Activated T-cell treated with anti-CD3 and anti-CD28 coated beads for 24 hours (primary cell): ENCODE measurements around the gene TFAP2C.

Experiments
- DNase-seq: peaks from one replicate; pipeline ENCODE4 v3.0.0-alpha.2; 2020; ENCODE audit warnings: low read depth

TFAP2C gene

DNA sequence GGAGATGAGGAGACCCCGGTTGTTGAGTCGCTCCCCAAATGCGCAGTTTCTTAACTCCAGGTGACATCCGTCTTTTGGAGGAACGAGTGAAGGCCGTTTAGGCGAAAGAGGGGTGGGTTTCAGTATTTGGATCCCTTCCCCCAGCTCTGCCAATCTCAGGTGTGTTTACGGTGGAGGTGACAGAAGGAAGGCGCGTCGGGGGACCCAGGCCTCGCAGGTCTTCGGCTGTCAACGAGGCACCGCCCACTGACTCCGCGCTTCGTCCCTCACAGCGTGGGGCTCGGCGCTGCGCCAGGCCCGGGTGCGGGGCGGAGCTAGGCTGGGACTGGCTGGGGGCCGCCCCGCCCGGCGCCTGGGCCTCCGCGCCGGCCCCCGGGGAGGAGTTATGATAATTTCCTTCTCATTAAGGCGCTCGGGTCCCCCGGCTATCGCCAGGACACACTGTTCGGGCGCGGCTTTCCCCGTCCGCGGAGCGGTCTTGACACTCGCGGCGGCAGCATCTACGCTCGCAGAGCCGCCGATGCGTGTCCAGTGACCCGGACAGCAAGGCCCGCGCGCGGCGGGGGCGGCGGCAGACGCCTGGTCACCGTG, at the start of gene TFAP2C:
Gene TFAP2C, plus strand, starts transcription at position 434 of the 591 bp plus-strand sequence. CDS start 239 bp downstream, outside the sequence.
- DNase-seq, result no peak

DNA sequence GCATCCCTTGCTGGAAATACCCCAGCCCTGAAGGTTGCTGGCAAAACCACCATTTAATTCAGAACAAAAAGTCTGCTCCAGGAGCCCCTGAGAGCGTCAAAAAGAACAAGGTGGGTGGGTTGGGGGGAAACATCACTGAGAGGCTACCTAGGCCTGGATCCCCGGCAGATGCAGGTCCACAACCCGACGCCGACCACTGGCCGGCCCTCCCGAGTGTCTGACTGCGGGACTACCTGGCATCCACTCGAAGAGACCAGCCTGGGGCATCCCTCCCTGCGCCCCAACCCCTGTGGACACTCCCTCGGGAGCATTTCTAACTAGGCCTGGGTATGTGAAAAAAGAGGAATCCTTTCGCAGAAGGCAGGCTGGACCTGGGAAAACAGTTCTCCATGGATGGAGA, 48.9 kb upstream of the TFAP2C start:
- no peak for DNase-seq

DNA sequence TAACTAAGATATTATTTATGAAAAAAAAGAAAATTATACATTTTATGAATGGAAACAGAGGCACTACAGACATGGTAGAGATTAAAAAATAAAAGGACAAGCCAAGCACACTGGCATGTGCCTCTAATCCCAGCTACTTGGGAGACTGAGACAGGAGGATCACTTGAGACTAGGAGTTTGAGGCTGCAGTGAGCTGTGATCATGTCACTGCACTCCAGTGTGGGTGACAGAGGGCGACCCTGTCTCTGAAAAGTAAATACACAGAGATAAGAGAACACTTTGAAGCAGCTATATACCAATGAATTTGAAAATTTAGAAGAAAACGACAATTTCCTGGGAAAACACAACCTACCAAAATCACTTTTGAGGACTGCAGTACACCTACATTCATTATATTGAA, 47.4 kb upstream of the TFAP2C start:
- no peak for DNase-seq

DNA sequence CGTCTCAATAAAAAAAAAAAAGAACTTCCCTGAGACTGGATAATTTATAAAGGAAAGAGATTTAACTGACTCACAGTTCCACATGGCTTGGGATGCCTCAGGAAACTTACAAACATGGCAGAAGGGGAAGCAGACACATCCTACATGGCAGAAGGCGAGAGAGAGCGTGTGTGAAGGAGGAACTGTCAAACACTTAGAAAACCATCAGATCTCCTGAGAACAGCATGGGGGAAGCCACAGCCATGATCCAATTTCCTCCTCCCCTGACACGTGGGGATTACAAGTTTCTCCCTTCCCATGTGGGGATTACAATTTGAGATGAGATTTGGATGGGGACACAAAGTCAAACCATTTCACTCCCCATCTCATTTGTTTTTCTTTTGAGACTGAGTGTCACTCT, 46.6 kb upstream of the TFAP2C start:
- no peak for DNase-seq

DNA sequence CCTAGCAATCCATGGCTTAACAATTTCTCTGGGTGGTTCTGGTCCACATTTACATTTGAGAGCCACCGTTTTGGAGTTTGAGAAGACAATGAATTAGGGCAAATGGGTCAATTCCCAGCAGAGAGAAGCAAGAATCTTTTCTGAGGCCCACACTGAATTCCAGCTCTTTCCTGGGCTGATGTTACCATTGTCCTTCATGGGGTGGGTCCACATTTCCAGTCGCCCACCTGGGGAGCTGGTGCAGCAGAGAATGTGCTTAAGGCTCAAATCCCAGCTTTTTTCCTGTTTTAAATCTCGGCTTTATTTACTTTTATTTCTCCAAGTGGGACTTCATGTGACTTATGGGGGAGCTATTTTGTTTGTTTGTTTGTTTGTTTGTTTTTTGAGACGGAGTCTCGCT, 44.2 kb upstream of the TFAP2C start:
- no peak for DNase-seq

DNA sequence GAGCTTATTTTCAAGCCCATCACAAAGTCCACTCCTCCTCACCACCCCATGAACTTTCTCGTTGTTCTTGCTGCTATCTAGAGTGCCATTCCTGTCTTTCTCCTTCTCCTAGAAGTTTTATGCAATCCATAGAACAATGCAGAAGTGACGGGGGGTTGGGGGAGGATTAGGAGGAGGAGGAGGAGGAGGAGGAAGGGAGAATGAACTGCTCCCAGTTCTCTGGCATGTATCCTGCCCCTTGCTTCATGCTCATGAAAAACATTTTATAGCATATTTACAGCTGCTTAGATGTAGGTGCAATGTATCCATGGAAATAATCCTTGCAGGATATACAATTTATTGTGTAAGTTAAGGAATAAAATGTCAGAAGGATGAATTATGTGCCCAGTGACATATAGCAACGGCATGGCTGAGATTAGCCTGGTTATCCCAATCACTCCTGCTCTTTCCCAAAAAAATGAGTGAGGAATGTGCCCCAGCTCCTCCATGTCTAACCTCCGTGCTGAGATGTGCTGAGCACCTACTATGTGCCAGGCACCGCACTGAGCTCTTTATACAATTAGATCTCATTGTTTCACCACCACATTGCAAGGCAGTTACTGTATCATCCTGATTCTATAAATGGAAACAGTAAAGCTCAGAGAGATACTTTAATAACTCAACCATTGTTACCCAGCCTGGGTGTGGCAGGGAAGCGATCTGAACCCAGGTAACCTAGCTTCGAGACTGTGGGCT, 41.6 kb upstream of the TFAP2C start:
- no peak for DNase-seq

DNA sequence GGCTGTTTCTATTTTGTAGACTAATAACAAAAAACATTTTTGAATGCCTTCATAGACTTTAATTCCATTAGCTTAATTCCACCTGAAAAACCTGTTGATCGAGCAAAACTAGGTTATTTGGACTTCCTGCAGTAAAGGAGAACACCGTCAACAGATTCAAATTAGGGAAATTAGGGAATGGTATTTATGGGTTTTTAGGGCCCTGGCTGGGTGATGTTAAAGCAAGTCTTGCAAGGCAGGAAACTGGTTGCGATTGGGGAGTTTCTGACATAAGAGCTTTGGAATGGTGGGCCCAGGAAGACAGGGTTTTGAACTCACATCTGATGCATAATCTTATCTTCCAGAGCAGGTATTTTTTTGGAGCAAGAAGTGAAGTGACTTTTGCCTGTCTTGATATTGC, 40.1 kb upstream of the TFAP2C start:
- no peak for DNase-seq

DNA sequence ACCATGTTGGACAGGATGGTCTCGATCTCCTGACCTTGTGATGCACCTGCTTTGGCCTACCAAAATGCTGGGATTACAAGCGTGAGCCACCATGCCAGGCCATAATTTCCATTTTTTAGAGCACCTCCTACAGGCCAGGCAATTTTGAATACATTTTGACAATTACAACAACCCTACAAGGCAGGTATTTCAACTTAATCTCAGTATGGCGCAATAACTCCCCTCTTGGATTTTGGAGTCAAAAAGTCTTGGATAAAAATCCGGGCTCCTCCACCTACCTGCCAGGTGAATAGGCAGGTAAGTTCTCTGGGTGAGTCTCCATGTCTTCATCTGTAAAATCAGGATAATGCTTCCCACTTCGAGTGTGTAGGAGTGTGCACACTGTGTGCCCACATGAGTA, 39.5 kb upstream of the TFAP2C start:
- no peak for DNase-seq

DNA sequence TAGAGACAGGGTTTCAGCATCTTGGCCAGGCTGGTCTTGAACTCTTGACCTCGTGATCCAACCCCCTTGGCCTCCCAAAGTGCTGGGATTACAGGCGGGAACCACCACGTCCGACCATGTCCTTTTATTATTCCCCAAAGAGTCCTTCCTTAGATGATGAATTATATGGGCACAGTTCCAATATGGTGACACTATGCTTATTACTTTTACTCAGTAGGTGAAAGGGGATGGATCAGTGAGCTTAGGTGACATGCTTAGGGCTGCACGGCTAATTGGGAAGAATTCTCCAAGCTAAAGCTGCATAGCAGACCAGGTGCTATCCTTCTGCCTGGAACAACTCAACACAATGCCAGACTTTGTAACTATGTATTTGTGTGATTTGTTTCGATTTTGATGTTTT, 38.2 kb upstream of the TFAP2C start:
- no peak for DNase-seq

DNA sequence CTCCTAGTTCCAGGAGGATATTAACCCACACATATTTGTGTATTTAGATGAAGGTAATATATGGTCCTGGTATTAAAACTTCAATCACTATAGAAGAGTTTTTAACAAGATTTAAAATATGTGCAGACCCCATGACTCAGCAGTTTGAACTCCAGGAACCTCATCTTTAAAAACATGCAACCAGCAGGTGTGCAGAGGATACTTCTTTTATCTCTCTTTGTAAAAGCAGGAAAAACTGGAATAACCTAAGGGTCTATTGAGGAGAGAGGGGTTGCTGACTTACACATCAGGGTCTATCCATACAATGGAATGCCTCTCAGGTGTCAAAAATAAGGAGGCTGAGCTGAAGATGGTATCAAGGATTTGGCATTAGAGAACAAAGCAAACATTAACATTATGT, 36.9 kb upstream of the TFAP2C start:
- no peak for DNase-seq

DNA sequence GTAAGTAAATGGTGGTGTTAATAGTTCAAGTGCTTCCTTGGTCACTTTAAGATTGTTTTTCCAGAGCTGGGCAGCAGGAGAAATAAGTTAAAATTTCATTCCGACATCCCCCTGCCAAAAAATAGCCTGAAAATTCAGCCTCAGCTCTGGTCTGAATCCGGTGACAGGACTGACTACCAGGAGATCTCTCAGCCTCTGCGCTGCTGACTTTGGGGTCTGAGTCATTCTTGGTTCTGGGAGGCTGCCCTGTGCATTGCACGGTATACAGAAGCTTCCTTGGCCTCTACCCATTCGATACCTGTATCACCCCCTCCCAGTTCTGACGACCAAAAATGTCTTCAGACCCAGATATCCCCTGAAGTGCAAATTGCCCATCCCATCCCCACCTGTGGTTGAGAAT, 36.3 kb upstream of the TFAP2C start:
- no peak for DNase-seq

DNA sequence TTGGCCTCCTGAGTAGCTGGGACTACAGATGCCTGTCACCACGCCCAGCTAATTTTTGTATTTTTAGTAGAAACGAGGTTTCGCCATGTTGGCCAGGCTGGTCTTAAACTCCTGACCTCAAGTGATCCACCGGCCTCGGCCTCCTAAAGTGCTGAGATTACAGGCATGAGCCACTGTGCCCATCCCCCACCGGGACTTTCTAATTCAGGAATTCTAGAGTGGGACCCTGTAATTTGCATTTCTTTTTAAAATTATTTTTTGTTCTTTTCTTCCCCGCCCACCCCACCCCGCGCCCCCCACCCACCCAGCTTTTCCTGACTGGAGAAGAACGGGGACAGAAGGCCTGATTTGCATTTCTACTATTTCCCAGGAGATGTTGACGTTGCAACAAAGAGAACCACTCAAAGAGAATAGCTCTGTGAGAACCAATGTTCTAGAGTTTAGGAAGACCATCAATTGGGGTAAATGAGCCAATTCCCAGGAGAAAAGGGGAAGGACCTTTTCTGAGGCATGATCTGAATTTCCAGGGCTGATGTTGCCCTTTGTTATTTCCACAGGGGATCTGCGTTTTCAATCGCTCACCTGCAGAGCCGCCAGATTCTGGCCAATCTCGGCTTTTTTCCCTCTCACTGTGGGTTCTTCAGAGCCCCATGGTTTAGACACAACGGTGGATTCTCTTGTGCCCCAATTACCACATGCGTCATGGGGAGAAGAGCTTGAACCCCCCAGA, 33.2 kb upstream of the TFAP2C start:
- no peak for DNase-seq

DNA sequence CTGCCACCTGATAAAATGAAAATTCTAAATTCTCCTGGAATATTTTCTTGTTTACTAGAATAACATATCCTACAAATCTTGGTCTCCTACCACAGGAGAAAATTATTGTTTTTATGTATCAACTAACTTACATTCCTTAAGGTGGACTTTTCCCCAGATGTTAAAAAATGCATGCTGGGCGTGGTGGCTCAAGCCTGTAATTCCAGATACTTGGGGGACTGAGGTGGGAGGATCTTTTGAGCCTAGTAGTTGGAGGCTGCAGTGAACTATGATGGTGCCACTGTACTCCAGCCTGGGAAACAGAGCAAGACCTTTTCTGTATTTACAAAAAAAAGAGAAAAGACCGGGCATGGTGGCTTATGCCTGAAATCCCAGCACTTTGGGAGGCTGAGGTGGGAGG, 27.9 kb upstream of the TFAP2C start:
- no peak for DNase-seq

DNA sequence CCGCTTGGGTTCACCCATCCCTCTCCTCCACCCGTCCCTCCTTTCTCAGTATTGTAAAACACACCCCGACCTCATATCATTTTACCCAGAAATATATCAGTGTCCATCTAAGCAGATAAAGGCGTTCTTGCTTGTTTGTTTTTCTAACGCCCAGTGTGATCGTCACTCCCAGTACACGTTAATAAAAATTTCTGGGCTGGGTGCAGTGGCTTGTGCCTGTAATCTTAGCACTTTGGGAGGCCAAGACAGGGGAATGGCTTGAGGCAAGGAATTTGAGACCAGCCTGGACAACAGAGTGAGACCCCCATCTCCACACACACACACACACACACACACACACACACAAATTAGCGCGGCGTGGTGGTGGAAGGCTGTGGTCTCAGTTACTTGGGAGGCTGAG, 24.4 kb upstream of the TFAP2C start:
- DNase-seq, result no peak

DNA sequence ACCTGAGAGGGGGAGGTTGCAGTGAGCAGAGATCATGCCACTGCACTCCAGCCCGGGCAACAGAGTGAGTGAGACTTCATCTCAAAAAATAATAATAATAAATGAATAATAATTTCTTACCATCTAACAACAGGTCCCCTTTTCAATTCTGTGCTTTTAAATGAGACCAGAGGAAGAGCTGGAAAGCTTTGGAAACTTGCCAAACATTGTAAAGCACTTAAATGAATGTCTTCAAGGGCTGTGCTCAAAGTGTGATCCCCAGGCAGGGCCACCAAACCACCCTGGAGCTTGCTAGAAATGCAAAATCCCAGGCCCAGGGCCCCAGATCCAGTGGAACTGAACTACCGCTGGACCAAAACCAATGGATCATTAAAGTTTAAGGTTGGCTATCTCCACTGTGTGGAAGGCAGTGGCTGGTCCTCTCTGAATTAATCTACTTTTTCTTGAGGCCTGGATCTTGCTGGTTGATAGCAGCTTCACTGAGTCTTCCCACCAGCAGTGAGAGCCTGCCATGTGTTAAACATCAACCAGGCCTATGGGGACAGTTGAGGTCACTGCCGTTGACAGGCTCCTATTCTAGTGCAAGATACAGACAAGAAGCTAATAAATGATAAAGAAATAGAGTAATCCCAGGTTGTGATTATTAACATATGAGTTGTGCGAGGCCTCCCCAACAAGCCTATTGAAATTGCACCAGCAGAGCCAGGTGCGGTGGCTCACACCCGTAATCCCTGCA, 23.7 kb upstream of the TFAP2C start:
- no peak for DNase-seq

DNA sequence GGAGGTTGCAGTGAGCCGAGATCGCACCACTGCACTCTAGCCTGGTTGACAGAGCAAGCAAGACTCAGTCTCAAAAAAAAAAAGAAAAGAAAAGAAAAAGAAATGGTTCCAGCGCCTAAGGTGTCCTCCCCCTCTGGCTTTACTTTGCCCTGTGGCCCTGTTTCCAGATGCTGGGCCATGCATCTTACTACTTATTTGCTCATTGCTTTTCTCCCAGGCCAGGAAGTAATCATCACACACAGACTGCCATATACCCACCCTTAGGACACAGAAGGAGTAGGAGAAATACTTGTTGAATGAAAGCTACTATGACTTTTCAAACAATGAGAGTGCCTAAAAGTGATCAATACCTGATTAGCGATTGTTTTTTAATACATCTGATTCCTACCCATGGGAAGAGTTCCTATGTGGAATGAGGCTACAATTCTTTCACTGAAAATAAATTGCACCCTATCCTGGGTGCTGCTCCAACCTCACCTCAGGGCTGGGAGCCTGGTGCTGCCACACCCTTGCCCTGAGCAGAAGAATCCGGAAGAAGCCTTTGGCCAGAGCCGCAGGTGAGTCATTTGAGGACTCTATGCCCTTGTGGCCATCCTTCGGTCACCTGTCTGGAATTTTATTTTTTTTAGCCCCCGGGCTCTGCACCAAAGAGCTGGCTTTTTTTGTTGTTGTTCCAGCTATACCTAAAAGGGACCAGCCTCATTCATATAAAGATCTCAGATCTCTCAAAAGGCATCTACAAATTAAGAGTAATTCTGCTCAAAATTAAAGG, 22.7 kb upstream of the TFAP2C start:
- DNase-seq, result no peak

DNA sequence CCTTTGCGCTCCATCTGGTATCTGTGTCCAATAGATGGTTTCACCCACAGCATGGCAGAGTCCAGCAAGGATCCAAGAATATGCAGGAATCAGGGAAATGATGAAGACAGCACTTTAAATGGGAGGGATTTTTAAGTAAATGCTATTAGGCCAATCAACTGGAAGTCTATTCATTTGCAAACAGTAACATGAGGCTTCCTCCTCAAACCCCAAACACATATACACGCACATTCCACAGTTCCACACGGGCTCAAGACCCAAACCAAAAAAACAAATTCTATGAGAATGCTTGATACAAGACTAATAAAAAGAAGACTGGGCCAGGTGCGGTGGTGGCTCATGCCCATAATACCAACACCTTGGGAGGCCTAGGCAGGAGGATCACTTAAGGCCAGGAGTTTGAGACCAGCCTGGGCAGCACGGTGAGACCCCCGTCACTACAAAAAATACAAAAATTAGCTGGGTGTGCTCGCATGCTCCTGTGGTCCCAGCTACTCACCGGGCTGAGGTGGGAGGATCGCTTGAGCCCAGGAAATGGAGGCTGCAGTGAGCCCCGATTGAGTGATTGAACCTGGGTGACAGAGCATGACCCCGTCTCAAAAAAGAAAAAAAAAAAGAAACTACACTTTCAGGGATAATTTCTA, 21.9 kb upstream of the TFAP2C start:
- no peak for DNase-seq

DNA sequence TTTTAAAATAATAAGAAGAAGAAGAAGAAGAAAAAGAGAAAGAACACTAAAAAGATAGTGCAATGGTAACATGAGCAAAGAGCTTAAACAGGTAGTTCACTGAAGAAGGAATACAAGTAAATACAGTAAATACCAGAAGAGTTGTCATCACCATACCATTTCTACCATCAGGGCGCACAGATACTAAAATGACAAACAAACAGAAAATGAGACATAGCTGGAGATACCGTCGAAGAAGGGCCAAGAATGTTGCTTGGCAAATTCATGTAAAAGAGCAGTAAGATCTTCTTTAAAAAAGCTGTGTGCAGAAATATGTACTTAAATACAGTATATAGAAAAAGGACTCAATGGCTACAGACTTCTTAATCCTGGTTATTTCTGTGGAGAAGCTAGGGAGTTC, 20.7 kb upstream of the TFAP2C start:
- no peak for DNase-seq

DNA sequence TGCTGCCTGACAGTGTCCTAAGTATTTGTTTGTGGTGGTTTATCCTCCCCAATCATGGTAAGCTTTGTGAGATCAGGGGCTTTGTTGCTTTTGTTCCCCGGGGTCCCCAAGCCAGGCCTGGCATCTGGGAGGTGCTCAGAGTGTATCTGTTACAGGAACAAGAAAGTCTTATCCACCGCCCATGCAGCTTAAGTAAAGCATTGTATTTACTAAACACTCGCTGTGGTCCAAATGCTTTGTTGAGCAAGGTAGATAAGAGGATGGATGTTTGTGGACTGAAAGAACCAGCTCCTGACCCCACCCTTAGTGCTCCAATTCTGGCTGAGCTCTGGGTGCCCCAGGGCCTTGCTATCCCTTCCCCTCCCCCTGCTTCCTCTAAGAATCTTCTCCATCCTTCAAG, 19.8 kb upstream of the TFAP2C start:
- DNase-seq, result no peak

DNA sequence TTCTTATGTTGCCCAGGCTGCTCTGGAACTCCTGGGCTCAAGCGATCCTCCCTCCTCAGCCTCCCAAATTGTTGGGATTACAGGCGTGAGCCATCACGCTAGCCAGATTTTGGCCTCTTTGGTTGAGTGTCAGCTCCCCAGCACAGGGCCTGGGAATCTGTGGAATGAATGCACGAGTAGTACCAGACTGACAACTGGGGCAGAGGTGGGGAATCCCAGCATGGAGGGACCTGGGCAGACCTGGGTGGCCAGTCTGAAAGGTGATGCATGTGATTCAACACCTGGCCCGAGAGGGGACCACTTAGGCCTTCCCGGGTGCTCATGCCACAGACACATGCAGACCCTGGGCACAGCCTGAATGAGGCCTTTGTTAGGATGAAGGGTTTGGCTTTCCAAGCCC, 19.0 kb upstream of the TFAP2C start:
- DNase-seq, result no peak

DNA sequence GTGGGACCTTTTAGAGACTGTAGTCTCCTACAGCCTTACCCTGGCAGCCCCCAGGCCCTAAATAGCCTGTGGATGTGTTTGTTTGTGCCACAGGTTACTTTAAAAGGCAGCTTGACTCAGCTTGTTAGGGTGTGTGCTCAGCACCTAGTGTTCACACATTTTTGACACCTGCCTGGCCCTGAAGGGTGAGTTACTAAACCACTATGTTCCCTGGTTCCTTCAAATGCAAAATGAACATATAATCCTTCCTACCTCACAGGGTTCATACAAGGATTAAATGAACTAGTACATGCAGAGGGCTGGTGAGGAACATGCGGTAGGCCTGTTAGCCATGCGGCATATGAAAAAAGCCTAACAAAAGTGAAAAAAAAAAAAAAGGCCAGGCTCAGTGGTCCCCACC, 14.9 kb upstream of the TFAP2C start:
- DNase-seq, result no peak

DNA sequence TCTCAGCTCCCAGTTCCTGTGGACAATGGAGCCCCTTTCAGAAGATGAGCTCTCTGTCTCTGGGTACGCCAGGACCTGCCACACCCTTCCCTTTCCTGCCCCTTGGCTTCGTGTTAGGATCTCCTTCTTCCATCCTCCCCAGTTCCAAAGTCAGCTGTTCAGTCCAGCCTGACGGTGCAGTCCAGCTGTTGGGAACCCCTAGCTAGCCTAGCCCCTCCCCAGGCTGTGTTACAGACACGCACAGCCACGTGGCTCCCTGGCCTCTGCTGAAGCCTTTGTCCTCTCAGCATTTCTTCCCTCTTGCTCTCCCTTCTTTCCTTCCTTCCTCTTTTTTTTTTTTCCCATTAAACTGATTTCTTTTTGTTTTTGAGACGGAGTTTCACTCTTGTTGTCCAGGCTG, 12.4 kb upstream of the TFAP2C start:
- DNase-seq, result no peak
